ENCODE results near the gene ITGB3. TPM values are rescaled to one million over a fixed set of nuclear protein-coding genes. Genes with fewer than 3 reads are reported as not detected.
A peak's percentile ranks its signal among the peaks of the same experiment; 100 is the strongest.

The ITGB3 gene
- total RNA-seq, 3 donors from 2014 or later (not counting 1 experiment from before 2014, with no cell fraction given) = 4.2 to 30.6 (median 11.6) TPM

- no peaks in the 10 kb centered on the region for H3K9me3 ChIP-seq (ENCODE audit: control insufficient read depth, insufficient read depth, low read length)
- TF ChIP-seq CTCF (IDR thresholded peaks at IDR 0.05) = no peak
- ATAC-seq (no peak), DNase-seq (no peak)
- H3K36me3 ChIP-seq (ENCODE audit: control insufficient read depth, insufficient read depth, low read length) = no peaks in the 10 kb centered on the region
- no peaks in the 10 kb centered on the region for H3K9me3 Mint-ChIP-seq
- peaks cover 0 to 6% of the 10 kb centered on the region in 2 donors for H3K4me1 Mint-ChIP-seq
- intact Hi-C loops (cut with micrococcal nuclease) = no loop called here
- H3K27ac Mint-ChIP-seq = no peak overlapping the region
- H3K27me3 ChIP-seq (ENCODE audit: control insufficient read depth, insufficient read depth, low read length) = no peaks in the 10 kb centered on the region
- no peaks in the 10 kb centered on the region for H3K36me3 Mint-ChIP-seq
- peaks cover 17% of the 10 kb centered on the region for H3K4me1 ChIP-seq (ENCODE audit: control insufficient read depth, insufficient read depth, low read length)
- 87% methylated on average over 6 of the region's 6 CpGs for WGBS (ENCODE audit: insufficient coverage)
- H3K27me3 Mint-ChIP-seq (ENCODE audit: low read depth in 2 of 2) = peaks cover 2 to 5% of the 10 kb centered on the region in 2 donors
- H3K27ac ChIP-seq (ENCODE audit: low read length) = no peak overlapping the region
- no peak overlapping the region for H3K4me3 Mint-ChIP-seq
- no peak overlapping the region for H3K4me3 ChIP-seq (ENCODE audit: low read length)
Measured at GRCh38 chr17:47281216-47281615, 27.6 kb downstream of the ITGB3 start.

GRCh38 chr17:47285003-47285402 is 31.4 kb downstream of the ITGB3 start:
- intact Hi-C loops (cut with micrococcal nuclease) = no loop called here
- Histone ChIP-seq H3K36me3 (ENCODE audit: control insufficient read depth, insufficient read depth, low read length) (no peaks in the 10 kb centered on the region), H3K9me3 (ENCODE audit: control insufficient read depth, insufficient read depth, low read length) (no peaks in the 10 kb centered on the region), H3K4me3 (ENCODE audit: low read length) (no peak overlapping the region), H3K27ac (ENCODE audit: low read length) (no peak overlapping the region), H3K4me1 (ENCODE audit: control insufficient read depth, insufficient read depth, low read length) (peaks cover 3% of the 10 kb centered on the region), H3K27me3 (ENCODE audit: control insufficient read depth, insufficient read depth, low read length) (no peaks in the 10 kb centered on the region)
- DNase-seq = no peak
- TF ChIP-seq CTCF (IDR thresholded peaks at IDR 0.05) = no peak
- Mint-ChIP-seq H3K27me3 (ENCODE audit: low read depth in 2 of 2) (peaks cover 0 to 11% of the 10 kb centered on the region in 2 donors), H3K27ac (no peak overlapping the region), H3K36me3 (no peaks in the 10 kb centered on the region), H3K9me3 (no peaks in the 10 kb centered on the region), H3K4me1 (no peaks in the 10 kb centered on the region), H3K4me3 (no peak overlapping the region)
- WGBS (ENCODE audit: insufficient coverage) = 94% methylated on average over 6 of the region's 6 CpGs
- ATAC-seq = no peak

DNA sequence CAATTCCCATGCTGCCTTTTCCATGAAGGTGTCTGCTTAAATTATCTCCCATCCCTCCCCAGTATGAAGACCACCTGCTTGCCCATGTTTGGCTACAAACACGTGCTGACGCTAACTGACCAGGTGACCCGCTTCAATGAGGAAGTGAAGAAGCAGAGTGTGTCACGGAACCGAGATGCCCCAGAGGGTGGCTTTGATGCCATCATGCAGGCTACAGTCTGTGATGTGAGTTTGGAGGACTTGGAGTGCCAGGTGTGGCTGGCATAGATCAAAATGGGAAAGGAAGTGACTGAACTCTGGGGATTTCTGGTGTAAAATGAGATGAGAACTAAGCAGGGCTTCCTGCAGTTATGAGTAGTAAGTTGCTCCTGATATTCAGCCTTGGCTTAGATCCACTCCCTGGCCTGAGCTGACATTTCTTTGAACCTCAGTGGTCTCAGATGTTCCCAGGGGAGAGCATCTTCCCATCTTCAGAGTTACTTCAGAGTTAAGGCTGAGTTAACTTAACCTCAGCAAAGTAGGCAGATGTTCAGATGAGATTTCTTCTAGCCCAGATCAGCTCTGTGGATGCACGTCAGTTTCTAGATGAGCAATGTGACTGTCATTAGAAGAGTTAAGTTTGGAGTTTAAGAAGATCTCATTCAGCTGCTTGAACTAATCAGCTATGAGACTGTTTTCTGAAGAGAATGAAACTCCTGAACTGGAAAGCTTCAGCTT is 32.7 kb downstream of the ITGB3 start:
- Mint-ChIP-seq H3K27ac (no peak overlapping the region), H3K4me1 (no peaks in the 10 kb centered on the region), H3K4me3 (no peak overlapping the region), H3K9me3 (no peaks in the 10 kb centered on the region), H3K36me3 (no peaks in the 10 kb centered on the region), H3K27me3 (ENCODE audit: low read depth in 2 of 2) (peaks cover 3 to 17% of the 10 kb centered on the region in 2 donors)
- peaks cover 3% of the 10 kb centered on the region for H3K4me1 ChIP-seq (ENCODE audit: control insufficient read depth, insufficient read depth, low read length)
- DNase-seq (no peak), ATAC-seq (no peak)
- intact Hi-C loops (cut with micrococcal nuclease) = no loop called here
- H3K9me3 ChIP-seq (ENCODE audit: control insufficient read depth, insufficient read depth, low read length) = no peaks in the 10 kb centered on the region
- H3K36me3 ChIP-seq (ENCODE audit: control insufficient read depth, insufficient read depth, low read length) = no peaks in the 10 kb centered on the region
- H3K4me3 ChIP-seq (ENCODE audit: low read length) = no peak overlapping the region
- TF ChIP-seq CTCF (IDR thresholded peaks at IDR 0.05) = no peak
- no peaks in the 10 kb centered on the region for H3K27me3 ChIP-seq (ENCODE audit: control insufficient read depth, insufficient read depth, low read length)
- 52% methylated on average over 6 of the region's 6 CpGs for WGBS (ENCODE audit: insufficient coverage)
- peak overlapping the region; percentile 23 for H3K27ac ChIP-seq (ENCODE audit: low read length)

GRCh38 chr17:47287068-47287467 is 33.4 kb downstream of the ITGB3 start:
- ATAC-seq (no peak), DNase-seq (no peak)
- Histone ChIP-seq H3K27ac (ENCODE audit: low read length) (no peak overlapping the region), H3K27me3 (ENCODE audit: control insufficient read depth, insufficient read depth, low read length) (no peaks in the 10 kb centered on the region), H3K9me3 (ENCODE audit: control insufficient read depth, insufficient read depth, low read length) (no peaks in the 10 kb centered on the region), H3K4me3 (ENCODE audit: low read length) (no peak overlapping the region), H3K36me3 (ENCODE audit: control insufficient read depth, insufficient read depth, low read length) (no peaks in the 10 kb centered on the region), H3K4me1 (ENCODE audit: control insufficient read depth, insufficient read depth, low read length) (peaks cover 3% of the 10 kb centered on the region)
- Mint-ChIP-seq H3K9me3 (no peaks in the 10 kb centered on the region), H3K4me1 (no peaks in the 10 kb centered on the region), H3K27me3 (ENCODE audit: low read depth in 2 of 2) (peaks cover 3 to 17% of the 10 kb centered on the region in 2 donors), H3K4me3 (no peak overlapping the region), H3K27ac (no peak overlapping the region), H3K36me3 (no peaks in the 10 kb centered on the region)
- 92% methylated on average over 4 of the region's 4 CpGs for WGBS (ENCODE audit: insufficient coverage)
- intact Hi-C loops (cut with micrococcal nuclease) = no loop called here
- TF ChIP-seq CTCF (IDR thresholded peaks at IDR 0.05) = no peak
